ENCODE results near the gene TAX1BP1.
A peak's percentile ranks its signal among the peaks of the same experiment; 100 is the strongest.

The TAX1BP1 gene

GRCh38 chr7:27739909-27740448 is at the start of gene TAX1BP1:
TAX1BP1 (plus strand) TSS chr7:27740162; CDS start chr7:27748525, 8,363 bp downstream.
- peak; percentile 94 for DNase-seq

GRCh38 chr7:27690649-27691048 is 49.3 kb upstream of the TAX1BP1 start:
- no peak for DNase-seq

GRCh38 chr7:27693794-27694193 is 46.2 kb upstream of the TAX1BP1 start:
- no peak for DNase-seq

GRCh38 chr7:27695096-27695495 is 44.9 kb upstream of the TAX1BP1 start:
- no peak for DNase-seq

- no peak for DNase-seq
Observed at GRCh38 chr7:27697861-27698430, 42.0 kb upstream of the TAX1BP1 start.

GRCh38 chr7:27699751-27700150 is 40.2 kb upstream of the TAX1BP1 start:
- no peak for DNase-seq

- no peak for DNase-seq
Observed at GRCh38 chr7:27700501-27700900, 39.5 kb upstream of the TAX1BP1 start.

GRCh38 chr7:27703181-27703580 is 36.8 kb upstream of the TAX1BP1 start:
- no peak for DNase-seq

- no peak for DNase-seq
Observed at GRCh38 chr7:27704422-27705199, 35.4 kb upstream of the TAX1BP1 start.

GRCh38 chr7:27705200-27705594 is 34.8 kb upstream of the TAX1BP1 start:
- DNase-seq = no peak

GRCh38 chr7:27708485-27708884 is 31.5 kb upstream of the TAX1BP1 start:
- no peak for DNase-seq

- no peak for DNase-seq
Observed at GRCh38 chr7:27709137-27710075, 30.6 kb upstream of the TAX1BP1 start.

- no peak for DNase-seq
Observed at GRCh38 chr7:27712217-27712616, 27.7 kb upstream of the TAX1BP1 start.

- DNase-seq = no peak
Observed at GRCh38 chr7:27714831-27715444, 25.0 kb upstream of the TAX1BP1 start.

- no peak for DNase-seq
Observed at GRCh38 chr7:27723085-27723484, 16.9 kb upstream of the TAX1BP1 start.

- DNase-seq = no peak
Observed at GRCh38 chr7:27727058-27727457, 12.9 kb upstream of the TAX1BP1 start.

GRCh38 chr7:27730112-27730511 is 9.8 kb upstream of the TAX1BP1 start:
- no peak for DNase-seq

- DNase-seq = no peak
Observed at GRCh38 chr7:27734583-27734982, 5.4 kb upstream of the TAX1BP1 start.

- no peak for DNase-seq
Observed at GRCh38 chr7:27735165-27735564, 4.8 kb upstream of the TAX1BP1 start.

GRCh38 chr7:27735831-27736230 is 4.1 kb upstream of the TAX1BP1 start:
- no peak for DNase-seq

GRCh38 chr7:27737178-27737577 is 2.8 kb upstream of the TAX1BP1 start:
- no peak for DNase-seq

- DNase-seq = no peak
Observed at GRCh38 chr7:27737616-27738015, 2.3 kb upstream of the TAX1BP1 start.

Measured in stimulated activated naive CD4-positive, alpha-beta T cell treated with Interleukin-2 at 50 U/mL for 16 hours (primary cell).